ENCODE data around the gene DENND1C. TPM values are rescaled to one million over a fixed set of nuclear protein-coding genes. Genes with fewer than 3 reads are reported as not detected.

DENND1C gene
- total RNA-seq, 1 experiment from 2014 or later: not detected

GRCh38 chr19:6464070-6464873 is 17.3 kb downstream of the DENND1C start, which contains the start of gene CRB3:
Gene CRB3 (plus strand): TSS chr19:6464271. CDS start chr19:6464702, 431 bp downstream.
- no peak for DNase-seq (ENCODE audit: low read depth, low spot score)
- in situ Hi-C loops (cut with HindIII; ENCODE audit: low pct_unique_long_range_greater_than_20kb, low sequenced_read_pairs): no loop called here

GRCh38 chr19:6460099-6460884 is 21.3 kb downstream of the DENND1C start:
- DNase-seq (ENCODE audit: low read depth, low spot score): peak; percentile 92
- in situ Hi-C loops (cut with HindIII; ENCODE audit: low pct_unique_long_range_greater_than_20kb, low sequenced_read_pairs): no loop called here

- in situ Hi-C loops (cut with HindIII; ENCODE audit: low pct_unique_long_range_greater_than_20kb, low sequenced_read_pairs): no loop called here
- DNase-seq (ENCODE audit: low read depth, low spot score): peak; percentile 76
Observed at GRCh38 chr19:6459262-6460098, 22.1 kb downstream of the DENND1C start, which contains the start of gene SLC25A23. Gene SLC25A23 (minus strand): TSS chr19:6459792. CDS start chr19:6459628, 164 bp downstream.

- DNase-seq (ENCODE audit: low read depth, low spot score): no peak
- in situ Hi-C loops (cut with HindIII; ENCODE audit: low pct_unique_long_range_greater_than_20kb, low sequenced_read_pairs): no loop called here
Observed at GRCh38 chr19:6458695-6459261, 22.8 kb downstream of the DENND1C start.

GRCh38 chr19:6457958-6458694 is 23.5 kb downstream of the DENND1C start:
- in situ Hi-C loops (cut with HindIII; ENCODE audit: low pct_unique_long_range_greater_than_20kb, low sequenced_read_pairs): no loop called here
- DNase-seq (ENCODE audit: low read depth, low spot score): no peak

GRCh38 chr19:6455924-6456323 is 25.7 kb downstream of the DENND1C start:
- no peak for DNase-seq (ENCODE audit: low read depth, low spot score)
- in situ Hi-C loops (cut with HindIII; ENCODE audit: low pct_unique_long_range_greater_than_20kb, low sequenced_read_pairs): no loop called here

GRCh38 chr19:6453951-6454565 is 27.5 kb downstream of the DENND1C start:
- in situ Hi-C loops (cut with HindIII; ENCODE audit: low pct_unique_long_range_greater_than_20kb, low sequenced_read_pairs): no loop called here
- no peak for DNase-seq (ENCODE audit: low read depth, low spot score)

GRCh38 chr19:6452899-6453298 is 28.7 kb downstream of the DENND1C start:
- in situ Hi-C loops (cut with HindIII; ENCODE audit: low pct_unique_long_range_greater_than_20kb, low sequenced_read_pairs): no loop called here
- no peak for DNase-seq (ENCODE audit: low read depth, low spot score)

- no peak for DNase-seq (ENCODE audit: low read depth, low spot score)
- in situ Hi-C loops (cut with HindIII; ENCODE audit: low pct_unique_long_range_greater_than_20kb, low sequenced_read_pairs): no loop called here
Observed at GRCh38 chr19:6452223-6452614, 29.4 kb downstream of the DENND1C start.

GRCh38 chr19:6451583-6452222 is 29.9 kb downstream of the DENND1C start:
- in situ Hi-C loops (cut with HindIII; ENCODE audit: low pct_unique_long_range_greater_than_20kb, low sequenced_read_pairs): no loop called here
- no peak for DNase-seq (ENCODE audit: low read depth, low spot score)

GRCh38 chr19:6450166-6450565 is 31.4 kb downstream of the DENND1C start:
- DNase-seq (ENCODE audit: low read depth, low spot score): no peak
- in situ Hi-C loops (cut with HindIII; ENCODE audit: low pct_unique_long_range_greater_than_20kb, low sequenced_read_pairs): no loop called here

GRCh38 chr19:6448045-6448444 is 33.5 kb downstream of the DENND1C start:
- DNase-seq (ENCODE audit: low read depth, low spot score): no peak
- in situ Hi-C loops (cut with HindIII; ENCODE audit: low pct_unique_long_range_greater_than_20kb, low sequenced_read_pairs): no loop called here

- no peak for DNase-seq (ENCODE audit: low read depth, low spot score)
- in situ Hi-C loops (cut with HindIII; ENCODE audit: low pct_unique_long_range_greater_than_20kb, low sequenced_read_pairs): no loop called here
Observed at GRCh38 chr19:6446452-6446851, 35.1 kb downstream of the DENND1C start.

GRCh38 chr19:6443986-6444385 is 37.6 kb downstream of the DENND1C start:
- no peak for DNase-seq (ENCODE audit: low read depth, low spot score)
- in situ Hi-C loops (cut with HindIII; ENCODE audit: low pct_unique_long_range_greater_than_20kb, low sequenced_read_pairs): no loop called here

- in situ Hi-C loops (cut with HindIII; ENCODE audit: low pct_unique_long_range_greater_than_20kb, low sequenced_read_pairs): no loop called here
Observed at GRCh38 chr19:6442087-6442688, 39.4 kb downstream of the DENND1C start.

GRCh38 chr19:6440905-6441304 is 40.7 kb downstream of the DENND1C start:
- DNase-seq (ENCODE audit: low read depth, low spot score): no peak
- in situ Hi-C loops (cut with HindIII; ENCODE audit: low pct_unique_long_range_greater_than_20kb, low sequenced_read_pairs): no loop called here

More at GRCh38 chr19:6442087-6442688, 39.4 kb downstream of the DENND1C start:
- no peak for DNase-seq (ENCODE audit: low read depth, low spot score)
